Breast epithelium (tissue), 4 donors: ENCODE data around the gene NUP210. TPM values are rescaled to one million over a fixed set of nuclear protein-coding genes. Genes with fewer than 3 reads are reported as not detected.

Experiments
- DNase-seq, 2 donors: peaks; one replicate each; pipeline ENCODE4 v3.0.0-alpha.2; 2019; ENCODE audit warnings: low spot score in 2 of 2
- H3K27ac ChIP-seq, 2 donors: fragments of 200-600 bp; sonication (generic) in 1 of 2; one replicate each; pipeline ENCODE4 v1.5.1; 2016 to 2019; ENCODE audit warnings: mild to moderate bottlenecking in 1 of 2
- H3K27me3 ChIP-seq, 2 donors: fragments of 200-600 bp; sonication (generic) in 1 of 2; one replicate each; pipeline versions ENCODE4 v1.5.1 to v1.6.0; 2017 to 2019; ENCODE audit warnings: control low read depth in 1 of 2, mild to moderate bottlenecking in 1 of 2
- H3K36me3 ChIP-seq: fragments of 200-600 bp; one replicate; pipeline ENCODE4 v1.5.1; 2019
- H3K4me1 ChIP-seq, 2 donors: fragments of 200-600 bp; sonication (generic); one replicate each; pipeline ENCODE4 v1.5.1; 2016 to 2019; ENCODE audit warnings: control low read depth in 1 of 2
- H3K4me3 ChIP-seq, 3 donors: fragments of 200-600 bp; sonication (generic); 1 replicate in 2 of 3; 2 replicates in 1 of 3; pipeline ENCODE4 v1.5.1; 2016 to 2019; ENCODE audit warnings: mild to moderate bottlenecking in 3 of 3, moderate library complexity in 2 of 3
- H3K9me3 ChIP-seq, 2 donors: fragments of 200-600 bp; sonication (generic) in 1 of 2; one replicate each; pipeline ENCODE4 v1.5.1; 2016 to 2019; ENCODE audit warnings: control low read depth in 1 of 2
- POLR2A ChIP-seq: fragments of 450-650 bp; IDR thresholded peaks from one replicate; pipeline ENCODE4 v1.6.1; 2016; ENCODE audit warnings: antibody characterized with exemption, mild to moderate bottlenecking, moderate library complexity
- POLR2AphosphoS5 ChIP-seq, 3 donors: sonication (generic); formaldehyde crosslinking; IDR thresholded peaks; one replicate each; pipeline ENCODE4 v1.6.1; 2017; ENCODE audit warnings: antibody characterized with exemption in 3 of 3
- intact Hi-C: fragments of 100-400 bp; cut with DNase I; formaldehyde crosslinking; loops from one replicate; pipeline ENCODE4 v1.15.1; 2023; ENCODE audit warnings: low total_unique reads
- total RNA-seq, 3 donors: library from RNA; depleted of rRNA; stranded (reverse); fragments of >200 nt; gene quantifications; one replicate each; pipeline ENCODE4 v1.1.0, GENCODE V29; 2016
- TF ChIP-seq, protein P1 (sequence below), 3 donors: fragments of 450-650 bp; IDR thresholded peaks; one replicate each; pipeline ENCODE4 v1.5.1; 2016 to 2017; ENCODE audit warnings: antibody characterized with exemption in 3 of 3, mild to moderate bottlenecking in 3 of 3, moderate library complexity in 3 of 3

The NUP210 gene
- total RNA-seq, 3 donors from 2014 or later = 2.2 to 15.2 (median 14.7) TPM

DNA sequence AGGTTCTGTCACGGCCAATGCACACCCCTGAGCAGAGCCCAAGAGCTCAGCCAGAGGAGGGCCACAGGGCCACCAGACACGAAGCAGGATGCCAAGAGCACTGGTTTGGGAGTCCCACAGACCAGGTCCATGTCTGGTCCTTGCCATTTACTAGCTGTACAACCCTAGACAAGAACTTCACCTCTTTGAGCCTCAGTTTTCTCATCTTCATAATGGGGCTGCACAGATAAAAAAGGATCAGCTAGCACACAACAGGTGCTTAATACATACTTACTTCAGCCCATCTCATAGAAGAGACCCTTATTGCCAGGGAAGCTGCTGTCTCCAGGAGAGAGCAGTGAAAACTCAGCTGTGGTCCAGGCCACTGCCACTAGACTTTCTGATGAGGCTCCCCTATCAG is 152.0 kb downstream of the NUP210 start:
- Histone ChIP-seq H3K36me3 (no peaks in the 10 kb centered on the region), H3K27me3 (no peaks in the 10 kb centered on the region), H3K4me1 (no peaks in the 10 kb centered on the region), H3K4me3 (no peak overlapping the region), H3K27ac (no peak overlapping the region), H3K9me3 (peaks cover 12 to 16% of the 10 kb centered on the region in 2 donors)
- no peak for TF ChIP-seq POLR2AphosphoS5 (IDR thresholded peaks at IDR 0.05)
- TF ChIP-seq, protein P1, sequence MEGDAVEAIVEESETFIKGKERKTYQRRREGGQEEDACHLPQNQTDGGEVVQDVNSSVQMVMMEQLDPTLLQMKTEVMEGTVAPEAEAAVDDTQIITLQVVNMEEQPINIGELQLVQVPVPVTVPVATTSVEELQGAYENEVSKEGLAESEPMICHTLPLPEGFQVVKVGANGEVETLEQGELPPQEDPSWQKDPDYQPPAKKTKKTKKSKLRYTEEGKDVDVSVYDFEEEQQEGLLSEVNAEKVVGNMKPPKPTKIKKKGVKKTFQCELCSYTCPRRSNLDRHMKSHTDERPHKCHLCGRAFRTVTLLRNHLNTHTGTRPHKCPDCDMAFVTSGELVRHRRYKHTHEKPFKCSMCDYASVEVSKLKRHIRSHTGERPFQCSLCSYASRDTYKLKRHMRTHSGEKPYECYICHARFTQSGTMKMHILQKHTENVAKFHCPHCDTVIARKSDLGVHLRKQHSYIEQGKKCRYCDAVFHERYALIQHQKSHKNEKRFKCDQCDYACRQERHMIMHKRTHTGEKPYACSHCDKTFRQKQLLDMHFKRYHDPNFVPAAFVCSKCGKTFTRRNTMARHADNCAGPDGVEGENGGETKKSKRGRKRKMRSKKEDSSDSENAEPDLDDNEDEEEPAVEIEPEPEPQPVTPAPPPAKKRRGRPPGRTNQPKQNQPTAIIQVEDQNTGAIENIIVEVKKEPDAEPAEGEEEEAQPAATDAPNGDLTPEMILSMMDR (IDR thresholded peaks at IDR 0.05) = no peak
- no peak for TF ChIP-seq POLR2A
- intact Hi-C loops = no loop called here
- DNase-seq = no peak

- no peak for TF ChIP-seq POLR2AphosphoS5 (IDR thresholded peaks at IDR 0.05)
- TF ChIP-seq, protein P1 (IDR thresholded peaks at IDR 0.05) = no peak
- TF ChIP-seq POLR2A = no peak
- Histone ChIP-seq H3K4me1 (no peaks in the 10 kb centered on the region), H3K27me3 (no peaks in the 10 kb centered on the region), H3K4me3 (no peak overlapping the region), H3K27ac (no peak overlapping the region), H3K9me3 (peaks cover 12 to 16% of the 10 kb centered on the region in 2 donors), H3K36me3 (no peaks in the 10 kb centered on the region)
- intact Hi-C loops = no loop called here
- DNase-seq = no peak
These were observed 153.3 kb downstream of the NUP210 start for GRCh38 chr3:13266651-13267362.

Other genes with a start within 250 kb of the NUP210 start
- 10 to 100 TPM; 14.2 to 21.7 (median 14.4) TPM for gene HDAC11, start 60.0 kb upstream of the NUP210 start, total RNA-seq
- gene FBLN2, start 128.8 kb upstream of the NUP210 start, total RNA-seq = 100 to 1,000 TPM in 1 of 3 donors, 10 to 100 TPM in 2; 43.5 to 663 (median 81.3) TPM